ENCODE results near the gene UBTF. TPM values are rescaled to one million over a fixed set of nuclear protein-coding genes. Genes with fewer than 3 reads are reported as not detected.
A peak's percentile ranks its signal among the peaks of the same experiment; 100 is the strongest.

UBTF gene
- total RNA-seq, 1 donor from 2014 or later = 40.5 TPM

GRCh38 chr17:44198721-44199552, 20.5 kb downstream of the UBTF start:
- DNase-seq (ENCODE audit: low read depth in 2 of 2) = peak; percentile 66 to 76

- DNase-seq (ENCODE audit: low read depth in 2 of 2) = peak; percentile 41 to 49
Observed at GRCh38 chr17:44197980-44198720, 21.3 kb downstream of the UBTF start.

- no peak for DNase-seq (ENCODE audit: low read depth in 2 of 2)
Observed at GRCh38 chr17:44197107-44197506, 22.4 kb downstream of the UBTF start.

- no peak for DNase-seq (ENCODE audit: low read depth in 2 of 2)
Observed at GRCh38 chr17:44193326-44194084, 26.0 kb downstream of the UBTF start.

GRCh38 chr17:44192750-44193149, 26.7 kb downstream of the UBTF start:
- DNase-seq (ENCODE audit: low read depth in 2 of 2) = no peak

GRCh38 chr17:44191941-44192496, 27.5 kb downstream of the UBTF start:
- no peak for DNase-seq (ENCODE audit: low read depth in 2 of 2)

GRCh38 chr17:44191369-44191768, 28.1 kb downstream of the UBTF start:
- no peak for DNase-seq (ENCODE audit: low read depth in 2 of 2)

- no peak for DNase-seq (ENCODE audit: low read depth in 2 of 2)
Observed at GRCh38 chr17:44190481-44190880, 29.0 kb downstream of the UBTF start.

- DNase-seq (ENCODE audit: low read depth in 2 of 2) = no peak
Observed at GRCh38 chr17:44188576-44189403, 30.7 kb downstream of the UBTF start.

GRCh38 chr17:44187131-44187899, 32.2 kb downstream of the UBTF start:
- DNase-seq (ENCODE audit: low read depth in 2 of 2) = peak; percentile 38 to 64

- peak; percentile 100 for DNase-seq (ENCODE audit: low read depth in 2 of 2)
Observed at GRCh38 chr17:44186307-44187130, 33.0 kb downstream of the UBTF start, which contains the start of gene TMUB2. TSS of gene TMUB2 (plus strand) at chr17:44186972. CDS start at chr17:44187709, 737 bp downstream.

GRCh38 chr17:44184212-44184810, 35.2 kb downstream of the UBTF start:
- no peak for DNase-seq (ENCODE audit: low read depth in 2 of 2)

GRCh38 chr17:44183024-44183423, 36.5 kb downstream of the UBTF start:
- no peak for DNase-seq (ENCODE audit: low read depth in 2 of 2)

GRCh38 chr17:44178133-44178532, 41.3 kb downstream of the UBTF start:
- DNase-seq (ENCODE audit: low read depth in 2 of 2) = no peak

- no peak for DNase-seq (ENCODE audit: low read depth in 2 of 2)
Observed at GRCh38 chr17:44177640-44178039, 41.8 kb downstream of the UBTF start.

- DNase-seq (ENCODE audit: low read depth in 2 of 2) = no peak
Observed at GRCh38 chr17:44176671-44177501, 42.6 kb downstream of the UBTF start.

GRCh38 chr17:44176257-44176656, 43.2 kb downstream of the UBTF start:
- DNase-seq (ENCODE audit: low read depth in 2 of 2) = no peak

- no peak for DNase-seq (ENCODE audit: low read depth in 2 of 2)
Observed at GRCh38 chr17:44174427-44174826, 45.0 kb downstream of the UBTF start.

Data from lung microvascular endothelial cell (primary cell).